22Rv1 (cell line): ENCODE data around the gene TMEM132D.
A peak's percentile ranks its signal among the peaks of the same experiment; 100 is the strongest.
"Not testable (repeated sequence)": the region's sequence is repeated elsewhere in the genome, so short reads cannot be mapped to it uniquely, and the experiment has no call there.

ENCODE experiments used
- H3K27ac ChIP-seq: fragments of 450-650 bp; 2 replicates; pipeline ENCODE4 v1.5.1; 2017
- CTCF ChIP-seq: fragments of 450-650 bp; IDR thresholded peaks from 2 replicates; pipeline ENCODE4 v1.5.1; 2017; ENCODE audit warnings: mild to moderate bottlenecking
- ZFX ChIP-seq: fragments of 450-650 bp; IDR thresholded peaks from 2 replicates; pipeline ENCODE4 v1.6.1; 2017; ENCODE audit warnings: antibody characterized with exemption, borderline replicate concordance

The TMEM132D gene

DNA sequence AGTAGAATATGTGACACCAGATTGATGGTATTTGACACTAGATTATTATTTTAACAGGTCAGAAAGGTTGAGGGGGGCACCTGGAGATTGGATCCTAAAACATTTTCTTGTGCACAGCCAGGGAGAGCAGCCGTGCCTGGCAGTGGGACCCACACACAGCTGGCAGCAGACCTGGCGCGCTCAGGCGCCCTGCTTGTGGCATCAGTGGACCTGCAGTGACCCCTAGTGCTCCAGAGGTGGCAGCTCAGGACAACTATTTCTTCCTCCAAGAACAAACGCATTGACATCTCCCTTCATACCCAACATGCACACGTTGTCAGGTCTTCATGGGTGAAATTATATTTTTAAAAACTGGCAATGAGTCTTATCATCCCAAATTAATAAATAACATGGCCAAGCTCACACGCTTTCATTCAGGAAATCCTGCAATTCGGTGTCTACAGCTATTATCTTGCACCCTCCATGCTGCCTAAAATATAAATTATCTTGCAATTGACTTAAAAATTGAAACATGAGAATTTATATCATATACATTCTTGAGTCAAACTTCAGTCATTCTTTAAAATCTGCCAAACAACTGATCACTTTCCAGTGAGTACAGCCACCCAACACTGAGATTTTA lies 7.7 kb upstream of the TMEM132D start:
- TF ChIP-seq ZFX (no peak), CTCF (peak; percentile 88)
- no peak overlapping the region for H3K27ac ChIP-seq

- H3K27ac ChIP-seq, result no peak overlapping the region
- TF ChIP-seq ZFX (no peak), CTCF (no peak)
These were observed 5.5 kb upstream of the TMEM132D start for GRCh38 chr12:129909051-129910020.

GRCh38 chr12:129903092-129903945 lies 506 bp downstream of the TMEM132D start:
- TF ChIP-seq CTCF, result no peak
- no peak for TF ChIP-seq ZFX
- H3K27ac ChIP-seq, result no peak overlapping the region

GRCh38 chr12:129902371-129903091 lies 1.3 kb downstream of the TMEM132D start:
- H3K27ac ChIP-seq, result no peak overlapping the region

GRCh38 chr12:129901254-129901653 lies 2.6 kb downstream of the TMEM132D start:
- TF ChIP-seq ZFX (no peak), CTCF (no peak)

More at GRCh38 chr12:129902371-129903091, 1.3 kb downstream of the TMEM132D start:
- TF ChIP-seq ZFX, result no peak
- TF ChIP-seq CTCF, result no peak

DNA sequence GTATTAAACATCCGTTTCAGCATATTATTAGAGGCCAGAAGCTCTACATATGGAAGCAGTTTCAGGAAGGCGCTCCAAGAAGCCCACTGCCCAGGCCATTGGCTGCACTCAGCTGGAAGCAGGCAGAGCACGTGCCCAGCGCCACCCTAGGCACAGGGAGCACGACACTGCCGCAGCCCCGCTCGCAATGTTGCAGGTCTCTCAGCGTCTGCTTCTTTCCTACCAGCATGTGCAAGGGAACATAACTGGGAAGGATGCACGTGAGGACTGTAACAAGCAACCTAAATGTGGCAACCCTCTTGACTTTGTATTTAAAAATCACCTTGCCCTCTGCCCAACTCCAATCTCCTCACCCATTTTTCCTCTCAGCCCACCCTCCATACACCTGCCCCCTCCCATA lies 3.5 kb downstream of the TMEM132D start:
- no peak overlapping the region for H3K27ac ChIP-seq
- TF ChIP-seq ZFX (no peak), CTCF (no peak)

More at GRCh38 chr12:129901254-129901653, 2.6 kb downstream of the TMEM132D start:
- no peak overlapping the region for H3K27ac ChIP-seq

GRCh38 chr12:129899045-129899444 lies 4.8 kb downstream of the TMEM132D start:
- H3K27ac ChIP-seq, result not testable (repeated sequence)
